Liver (tissue), 9 donors: Measurements from ENCODE around the gene CPLX3. TPM values are rescaled to one million over a fixed set of nuclear protein-coding genes. Genes with fewer than 3 reads are reported as not detected.

Experiments
- DNase-seq: peaks from one replicate; pipeline ENCODE4 v3.0.0-alpha.2; 2017; ENCODE audit warnings: low spot score
- H3K27ac ChIP-seq, 2 donors: one replicate each; pipeline ENCODE4 v1.7.0; 2013; ENCODE audit warnings: inconsistent platforms in 2 of 2, low read length in 2 of 2, control low read depth in 1 of 2, low read depth in 1 of 2, mild to moderate bottlenecking in 1 of 2
- H3K27me3 ChIP-seq, 4 donors: one replicate each; pipeline versions ENCODE4 v1.6.1 to v1.7.0; 2013; ENCODE audit warnings: low read length in 3 of 4, inconsistent platforms in 1 of 4, mild to moderate bottlenecking in 1 of 4, moderate library complexity in 1 of 4; ENCODE audit not compliant: control insufficient read depth in 4 of 4, insufficient read depth in 4 of 4
- H3K36me3 ChIP-seq, 4 donors: one replicate each; pipeline versions ENCODE4 v1.6.1 to v1.7.0; 2013; ENCODE audit warnings: low read length in 3 of 4, mild to moderate bottlenecking in 3 of 4, low read depth in 1 of 4, moderate library complexity in 1 of 4; ENCODE audit not compliant: control insufficient read depth in 4 of 4, insufficient read depth in 3 of 4
- H3K4me1 ChIP-seq, 4 donors: one replicate each; pipeline versions ENCODE4 v1.6.1 to v1.7.0; 2013; ENCODE audit warnings: low read length in 3 of 4, mild to moderate bottlenecking in 3 of 4, moderate library complexity in 1 of 4; ENCODE audit not compliant: control insufficient read depth in 4 of 4, insufficient read depth in 4 of 4
- H3K4me3 ChIP-seq, 3 donors: one replicate each; pipeline versions ENCODE4 v1.6.1 to v1.7.0; 2013; ENCODE audit warnings: low read length in 3 of 3, control low read depth in 1 of 3, low read depth in 1 of 3, mild to moderate bottlenecking in 1 of 3
- H3K9ac ChIP-seq, 2 donors: one replicate each; pipeline ENCODE4 v1.7.0; 2013; ENCODE audit warnings: low read length in 2 of 2, mild to moderate bottlenecking in 2 of 2, moderate library complexity in 2 of 2, control low read depth in 1 of 2, low read depth in 1 of 2
- H3K9me3 ChIP-seq, 4 donors: one replicate each; pipeline versions ENCODE4 v1.6.1 to v1.7.0; 2013; ENCODE audit warnings: low read length in 3 of 4; ENCODE audit not compliant: control insufficient read depth in 4 of 4
- ATF3 ChIP-seq: IDR thresholded peaks from 2 replicates; pipeline ENCODE4 v1.6.1; 2016; ENCODE audit warnings: antibody characterized with exemption
- CTCF ChIP-seq: fragments of 150-350 bp; IDR thresholded peaks from 2 replicates; pipeline ENCODE4 v1.5.1; 2017; ENCODE audit warnings: improper control_type of control experiment, low read depth, low read length; ENCODE audit not compliant: missing input control
- EGR1 ChIP-seq, 2 donors: IDR thresholded peaks; 2 replicates each; pipeline ENCODE4 v1.6.1; 2016 to 2018; ENCODE audit warnings: antibody characterized with exemption in 2 of 2, low read depth in 2 of 2
- FOXA1 ChIP-seq: IDR thresholded peaks from 2 replicates; pipeline ENCODE4 v1.6.1; 2016; ENCODE audit warnings: antibody characterized with exemption
- FOXA2 ChIP-seq: IDR thresholded peaks from 2 replicates; pipeline ENCODE4 v1.6.1; 2016; ENCODE audit warnings: antibody characterized with exemption
- GABPA ChIP-seq, 2 donors: IDR thresholded peaks in 1 of 2; conservative IDR thresholded peaks in 1 of 2; 2 replicates each; pipeline ENCODE4 v1.6.1; 2016; ENCODE audit warnings: antibody characterized with exemption in 2 of 2, mild to moderate bottlenecking in 1 of 2, moderate library complexity in 1 of 2
- HNF4A ChIP-seq, 2 donors: conservative IDR thresholded peaks; 2 replicates each; pipeline ENCODE4 v1.6.1; 2016; ENCODE audit warnings: antibody characterized with exemption in 2 of 2, mild to moderate bottlenecking in 2 of 2
- HNF4G ChIP-seq: IDR thresholded peaks from 2 replicates; pipeline ENCODE4 v1.6.1; 2016; ENCODE audit warnings: antibody characterized with exemption
- JUND ChIP-seq, 2 donors: IDR thresholded peaks; 2 replicates each; pipeline ENCODE4 v1.6.1; 2016; ENCODE audit warnings: antibody characterized with exemption in 2 of 2
- MAX ChIP-seq: IDR thresholded peaks from 2 replicates; pipeline ENCODE4 v1.6.1; 2016; ENCODE audit warnings: antibody characterized with exemption
- NR2F2 ChIP-seq: IDR thresholded peaks from 2 replicates; pipeline ENCODE4 v1.6.1; 2016; ENCODE audit warnings: antibody characterized with exemption
- RAD21 ChIP-seq, 2 donors: IDR thresholded peaks; 2 replicates each; pipeline ENCODE4 v1.6.1; 2016; ENCODE audit warnings: antibody characterized with exemption in 2 of 2, mild to moderate bottlenecking in 2 of 2
- REST ChIP-seq: IDR thresholded peaks from 2 replicates; pipeline ENCODE4 v1.6.1; 2016; ENCODE audit warnings: antibody characterized with exemption, mild to moderate bottlenecking
- RXRA ChIP-seq, 2 donors: IDR thresholded peaks; 2 replicates each; pipeline ENCODE4 v1.6.1; 2017 to 2018; ENCODE audit warnings: antibody characterized with exemption in 2 of 2, mild to moderate bottlenecking in 1 of 2
- SP1 ChIP-seq: IDR thresholded peaks from 2 replicates; pipeline ENCODE4 v1.6.1; 2018; ENCODE audit warnings: antibody characterized with exemption, mild to moderate bottlenecking
- TAF1 ChIP-seq: conservative IDR thresholded peaks from 2 replicates; pipeline ENCODE4 v1.6.1; 2016; ENCODE audit warnings: antibody characterized with exemption, mild to moderate bottlenecking
- YY1 ChIP-seq: IDR thresholded peaks from 2 replicates; pipeline ENCODE4 v1.6.1; 2016; ENCODE audit warnings: antibody characterized with exemption, mild to moderate bottlenecking
- ZBTB33 ChIP-seq: IDR thresholded peaks from 2 replicates; pipeline ENCODE4 v1.6.1; 2016; ENCODE audit warnings: antibody characterized with exemption
- WGBS: extraction: QIAGEN DNeasy Blood & Tissue Kit; methylation state at CpG from one replicate; pipeline ENCODE4 v1.1.7; 2013; 5-methylcytosine and 5-hydroxymethylcytosine counted together
- polyA plus RNA-seq, 2 donors: library from polyadenylated mRNA; stranded (reverse) in 1 of 2; unstranded in 1 of 2; fragments of 200-250 nt in 1 of 2; fragments of >200 nt in 1 of 2; fragmentation: Nextera tagmentation in 1 of 2; extraction: Ambion mirVana in 1 of 2; gene quantifications; one replicate each; pipeline versions ENCODE4 v1.2.1 to v1.2.3, GENCODE V29; 2013 to 2015
- total RNA-seq, 2 donors: library from RNA; depleted of rRNA; stranded (reverse); fragments of >200 nt; gene quantifications; one replicate each; pipeline ENCODE4 v1.2.3, GENCODE V29; 2014
- donor health status: healthy.
- donor health status: healthy.
- donor health status: healthy.
- donor health status: healthy.
- donor health status: healthy.

CPLX3 gene
- total and polyA plus RNA-seq, 4 donors = not detected

GRCh38 chr15:74857082-74857655 is 30.7 kb downstream of the CPLX3 start:
- Histone ChIP-seq H3K4me1 (peaks cover 0 to 5% (median 0%) of the 10 kb centered on the region in 4 donors), H3K27ac (no peak overlapping the region), H3K9ac (no peak overlapping the region), H3K9me3 (no peaks in the 10 kb centered on the region), H3K36me3 (peaks cover 3 to 24% (median 10%) of the 10 kb centered on the region in 4 donors), H3K27me3 (no peaks in the 10 kb centered on the region), H3K4me3 (no peak overlapping the region)
- TF ChIP-seq NR2F2 = no peak
- TF ChIP-seq SP1 = no peak
- no peak for TF ChIP-seq RXRA (IDR thresholded peaks at IDR 0.05)
- no peak for TF ChIP-seq HNF4A (conservative IDR thresholded peaks at IDR 0.05)
- TF ChIP-seq HNF4G = no peak
- TF ChIP-seq FOXA2 = no peak
- no peak for TF ChIP-seq REST
- no peak for TF ChIP-seq TAF1
- no peak for TF ChIP-seq GABPA (IDR thresholded peaks at IDR 0.05 in 1 of 2, conservative IDR thresholded peaks at IDR 0.05 in 1 of 2)
- TF ChIP-seq FOXA1 = no peak
- TF ChIP-seq CTCF = no peak
- no peak for TF ChIP-seq JUND (IDR thresholded peaks at IDR 0.05)
- no peak for TF ChIP-seq RAD21 (IDR thresholded peaks at IDR 0.05)
- no peak for TF ChIP-seq EGR1 (IDR thresholded peaks at IDR 0.05; ENCODE audit: low read depth in 2 of 2)
- no peak for TF ChIP-seq ZBTB33
- TF ChIP-seq ATF3 = no peak
- TF ChIP-seq MAX = no peak
- no peak for TF ChIP-seq YY1
- 73% methylated on average over 5 of the region's 5 CpGs for WGBS
- no peak for DNase-seq
